ENCODE results near the gene HCRT.
"Not testable (repeated sequence)": the region's sequence is repeated elsewhere in the genome, so short reads cannot be mapped to it uniquely, and the experiment has no call there.

HCRT gene

GRCh38 chr17:42180411-42180921, 4.8 kb downstream of the HCRT start:
- no peak for DNase-seq (ENCODE audit: low read depth in 3 of 3)

DNA sequence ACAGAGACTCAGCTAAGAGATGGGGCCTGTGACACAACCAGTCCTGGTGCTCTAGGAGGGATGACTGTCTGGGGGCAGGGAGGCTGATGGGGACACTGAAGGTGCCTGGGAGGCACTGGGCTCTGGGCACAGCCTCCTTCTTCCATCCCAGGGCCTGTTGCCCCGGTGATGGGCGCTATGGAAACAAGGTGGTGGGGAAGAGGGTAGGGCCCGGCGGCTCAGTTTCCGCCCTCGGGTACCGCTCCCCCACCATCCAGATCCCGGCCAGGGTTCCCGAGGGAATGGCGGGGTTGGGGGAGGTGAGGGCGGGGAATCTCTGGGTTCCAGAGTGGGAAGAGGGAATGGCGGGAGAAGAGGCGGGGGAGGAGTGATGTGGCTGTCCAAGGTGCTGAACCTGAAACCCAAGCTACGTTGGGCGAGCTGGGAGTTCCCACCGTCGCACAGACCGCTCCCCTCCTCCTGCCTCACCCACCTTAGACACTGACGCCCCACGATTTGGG, 5.3 kb downstream of the HCRT start:
- DNase-seq (ENCODE audit: low read depth in 3 of 3): no peak

- no peak for DNase-seq (ENCODE audit: low read depth in 3 of 3)
Measured at GRCh38 chr17:42179335-42179734, 5.9 kb downstream of the HCRT start.

DNA sequence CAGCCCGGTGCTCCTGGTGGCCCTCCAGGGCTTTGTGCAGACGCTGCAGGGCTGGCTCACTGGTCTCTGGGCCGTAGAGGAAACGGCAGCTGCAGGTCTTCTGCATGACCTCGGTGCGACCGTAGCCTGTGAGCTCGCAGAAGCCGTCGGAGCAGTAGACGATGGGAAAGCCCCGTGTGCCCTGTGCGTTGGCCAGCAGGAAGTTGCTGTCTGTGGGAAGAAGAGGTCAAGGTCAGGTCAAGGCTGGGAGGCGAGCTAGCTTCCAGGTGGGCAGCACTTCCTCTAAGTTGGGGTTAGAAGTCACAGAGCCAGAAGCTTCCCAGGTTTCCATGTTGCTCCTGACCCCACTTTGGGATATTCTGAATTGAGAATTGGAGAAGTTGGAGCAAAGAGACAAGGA, 6.4 kb downstream of the HCRT start:
- DNase-seq (ENCODE audit: low read depth in 3 of 3): no peak

GRCh38 chr17:42177684-42178083, 7.6 kb downstream of the HCRT start:
- DNase-seq (ENCODE audit: low read depth in 3 of 3): no peak

GRCh38 chr17:42174126-42174783, 11.0 kb downstream of the HCRT start:
- DNase-seq (ENCODE audit: low read depth in 3 of 3): no peak

DNA sequence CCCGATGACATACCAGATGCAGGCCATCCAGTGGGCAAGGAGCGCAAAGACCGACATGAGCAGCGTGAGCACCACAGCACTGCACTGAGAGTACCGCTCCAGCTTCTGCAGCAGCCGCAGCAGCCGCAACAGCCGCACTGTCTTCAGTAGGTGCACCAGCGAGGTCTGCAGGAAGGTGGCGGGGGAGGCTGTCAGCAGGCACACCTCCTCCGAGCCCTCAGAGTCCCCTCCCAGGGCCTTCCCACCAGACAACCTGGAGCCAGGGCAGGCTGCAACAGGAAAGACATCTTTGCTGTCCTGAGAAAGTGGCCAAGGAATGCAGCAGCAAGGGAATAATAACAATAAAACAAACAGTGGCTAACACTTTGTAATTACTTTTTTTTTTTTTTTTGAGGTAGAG, 13.4 kb downstream of the HCRT start:
- no peak for DNase-seq (ENCODE audit: low read depth in 3 of 3)

DNA sequence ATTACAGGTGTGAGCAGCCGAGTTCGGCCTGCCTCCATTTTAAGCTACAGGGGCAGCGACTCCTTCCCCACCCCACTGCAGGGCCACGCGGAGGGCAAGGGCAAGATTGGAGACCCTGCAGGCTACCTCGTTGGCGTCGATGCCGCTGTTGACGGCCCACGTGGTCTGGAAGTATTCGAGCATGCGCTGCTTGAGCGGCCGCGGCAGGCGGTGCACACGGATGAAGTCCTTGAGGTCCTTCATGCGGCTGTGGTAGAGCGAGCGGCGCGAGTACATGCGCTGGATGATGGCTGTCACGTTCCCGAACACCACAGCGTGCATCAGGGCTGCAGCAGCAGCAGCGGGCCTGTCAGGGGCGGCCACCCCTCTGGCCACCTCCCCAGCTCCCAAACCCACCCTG, 15.9 kb downstream of the HCRT start:
- DNase-seq (ENCODE audit: low read depth in 3 of 3): no peak

GRCh38 chr17:42167807-42168206, 17.4 kb downstream of the HCRT start:
- DNase-seq (ENCODE audit: low read depth in 3 of 3): no peak

- no peak for DNase-seq (ENCODE audit: low read depth in 3 of 3)
Measured at GRCh38 chr17:42166196-42166763, 19.0 kb downstream of the HCRT start.

DNA sequence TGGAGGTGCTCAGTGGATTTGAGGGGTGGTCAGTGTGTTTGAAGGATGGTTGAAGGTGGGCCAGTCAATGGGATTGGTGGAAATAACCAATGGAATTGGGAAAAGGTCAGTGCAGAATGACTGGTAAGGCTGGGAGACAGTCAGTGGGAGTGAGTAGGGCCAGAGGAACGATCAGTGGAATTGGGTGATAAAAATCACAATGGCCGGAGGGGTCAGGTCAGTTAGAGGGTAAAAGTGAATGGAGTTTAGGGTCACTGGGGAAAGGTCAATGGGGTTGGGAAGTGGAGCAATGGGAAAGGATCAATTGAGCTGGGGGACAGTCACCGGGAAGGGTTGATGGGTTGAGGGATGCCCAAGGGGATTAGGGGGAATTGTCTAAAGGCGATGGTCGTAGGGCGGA, 19.5 kb downstream of the HCRT start:
- no peak for DNase-seq (ENCODE audit: low read depth in 3 of 3)

DNA sequence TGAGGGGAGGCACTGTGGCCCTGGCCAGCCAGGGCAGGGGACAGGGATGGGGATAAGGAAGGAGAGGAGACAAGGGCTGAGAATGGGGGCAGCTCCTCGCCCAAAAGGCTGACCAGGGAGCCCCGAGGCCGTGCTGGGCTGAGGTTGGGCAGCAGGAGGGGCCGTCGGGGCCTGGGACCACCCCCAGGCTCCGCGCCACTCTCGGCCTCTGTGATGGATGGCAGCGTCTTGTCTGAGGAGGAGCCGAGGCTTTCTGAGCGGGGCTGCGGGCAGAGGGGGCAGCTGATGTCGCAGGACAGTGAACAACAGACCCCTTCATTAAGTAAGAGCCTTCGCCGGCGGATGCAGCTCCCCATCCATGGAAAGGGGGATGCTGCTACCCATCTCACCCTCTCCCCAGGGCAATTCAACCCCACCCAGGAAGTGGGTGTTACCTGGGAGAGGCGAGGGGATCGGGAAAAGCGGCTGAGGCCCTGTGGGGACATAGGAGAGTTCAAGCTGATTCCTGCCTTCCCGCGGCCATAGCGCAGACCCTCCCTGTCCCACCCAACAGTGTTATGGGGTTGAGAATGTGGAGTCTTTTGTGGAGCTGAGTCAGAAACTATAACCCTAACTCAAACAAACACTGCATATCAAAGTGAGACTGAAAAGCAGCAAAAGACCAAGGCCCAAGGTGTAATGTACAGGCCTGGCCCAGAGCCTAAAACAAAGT, 21.4 kb downstream of the HCRT start:
- DNase-seq (ENCODE audit: low read depth in 3 of 3): no peak

- DNase-seq (ENCODE audit: low read depth in 3 of 3): no peak
Measured at GRCh38 chr17:42163113-42163512, 22.1 kb downstream of the HCRT start.

GRCh38 chr17:42160531-42160910, 24.7 kb downstream of the HCRT start:
- DNase-seq (ENCODE audit: low read depth in 3 of 3): no peak

- DNase-seq (ENCODE audit: low read depth in 3 of 3): no peak
Measured at GRCh38 chr17:42159796-42160530, 25.3 kb downstream of the HCRT start.

DNA sequence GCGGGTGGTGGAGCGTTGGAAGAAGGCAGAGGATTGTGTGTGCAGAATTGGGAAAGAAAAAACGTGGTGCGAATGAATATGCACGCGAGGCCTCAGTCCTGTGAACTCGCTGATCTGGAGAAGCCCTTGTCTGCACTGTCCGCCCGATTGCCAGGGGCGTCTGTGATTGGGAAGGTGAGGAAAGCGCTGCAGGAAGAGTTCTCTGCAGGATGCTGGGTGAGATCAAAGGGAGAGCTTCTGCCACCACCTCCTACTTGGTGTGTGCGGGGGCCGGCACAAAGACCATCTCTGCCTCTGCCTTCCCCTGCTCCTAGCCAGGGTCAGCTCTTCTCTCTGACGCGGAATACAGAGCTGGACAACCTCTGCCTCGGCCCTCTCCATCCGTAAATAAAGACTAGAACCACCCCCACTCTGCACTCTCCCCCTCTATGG, 29.6 kb downstream of the HCRT start:
- DNase-seq (ENCODE audit: low read depth in 3 of 3): no peak

DNA sequence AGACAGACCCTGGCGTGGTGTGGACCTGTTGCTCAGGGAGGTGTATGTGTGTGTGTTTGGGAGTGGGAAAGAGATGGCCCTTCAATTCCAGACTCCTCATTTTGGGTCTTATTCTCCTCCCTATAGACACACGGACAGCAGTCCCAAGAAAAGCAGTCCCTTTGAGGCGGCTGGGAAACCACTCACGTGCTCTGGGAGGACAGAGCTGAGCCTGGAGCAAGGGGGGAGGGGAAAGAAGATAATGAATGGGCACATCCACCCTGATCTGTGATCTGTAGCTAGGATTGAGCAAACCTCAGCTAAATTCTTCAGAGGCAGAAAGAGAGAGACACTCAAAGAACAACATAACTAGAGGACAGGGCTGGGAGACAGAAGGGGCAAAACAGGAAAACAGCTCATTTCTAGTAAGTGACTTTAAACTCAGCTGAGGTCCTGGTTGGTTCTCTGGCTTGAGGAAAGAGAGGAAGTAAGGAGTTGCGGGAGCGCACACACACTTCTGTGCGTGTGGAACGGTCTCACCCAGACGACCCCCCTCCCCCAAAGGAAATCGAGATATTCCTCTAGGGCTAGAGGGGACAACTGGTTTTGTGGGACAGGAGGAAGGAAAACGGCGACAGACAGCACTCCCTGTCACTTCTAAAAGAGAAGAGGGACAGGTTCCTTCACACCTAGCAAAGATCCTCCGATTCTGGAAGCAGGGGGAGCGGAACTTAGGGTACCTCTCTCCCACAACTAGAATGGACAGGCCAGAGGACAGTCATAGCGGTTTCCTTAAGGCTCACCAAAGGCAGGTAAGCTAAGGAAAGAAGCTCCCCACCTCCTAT, 31.1 kb downstream of the HCRT start:
- no peak for DNase-seq (ENCODE audit: low read depth in 3 of 3)

GRCh38 chr17:42146911-42147607, 38.2 kb downstream of the HCRT start:
- no peak for DNase-seq (ENCODE audit: low read depth in 3 of 3)

DNA sequence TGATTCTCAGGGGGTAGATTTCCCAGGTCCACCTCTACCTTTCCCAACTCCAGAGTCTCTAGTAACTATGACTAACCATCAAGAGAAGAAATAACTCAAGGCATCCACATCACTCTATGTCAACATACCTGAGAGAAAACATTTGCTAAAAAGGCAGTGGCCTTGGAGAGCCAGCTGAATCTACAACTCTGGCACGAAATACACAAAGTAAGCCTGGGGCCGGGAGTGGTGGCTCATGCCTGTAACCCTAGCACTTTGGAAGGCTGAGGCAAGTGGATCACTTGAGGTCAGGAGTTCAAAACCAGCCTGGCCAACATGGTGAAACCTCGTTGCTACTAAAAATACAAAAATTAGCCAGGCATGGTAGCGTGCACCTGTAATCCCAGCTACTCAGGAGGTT, 42.1 kb downstream of the HCRT start:
- not testable (repeated sequence) for DNase-seq (ENCODE audit: low read depth in 3 of 3)

- DNase-seq (ENCODE audit: low read depth in 3 of 3): no peak
Measured at GRCh38 chr17:42142371-42142896, 42.8 kb downstream of the HCRT start.

Data from stimulated activated CD4-positive, alpha-beta T cell treated with anti-CD3 and anti-CD28 coated beads, TNF-alpha, amount 100 ng/mL, for 4 hours (primary cell).